Anterior cingulate cortex (tissue), 58 donors: ENCODE measurements around the gene ADCY10.
A peak's percentile ranks its signal among the peaks of the same experiment; 100 is the strongest.

ENCODE experiments used
- DNase-seq, 58 donors: peaks; one replicate each; lab custom pipeline; 2025; lab: John Stamatoyannopoulos, UW

Gene ADCY10

DNA sequence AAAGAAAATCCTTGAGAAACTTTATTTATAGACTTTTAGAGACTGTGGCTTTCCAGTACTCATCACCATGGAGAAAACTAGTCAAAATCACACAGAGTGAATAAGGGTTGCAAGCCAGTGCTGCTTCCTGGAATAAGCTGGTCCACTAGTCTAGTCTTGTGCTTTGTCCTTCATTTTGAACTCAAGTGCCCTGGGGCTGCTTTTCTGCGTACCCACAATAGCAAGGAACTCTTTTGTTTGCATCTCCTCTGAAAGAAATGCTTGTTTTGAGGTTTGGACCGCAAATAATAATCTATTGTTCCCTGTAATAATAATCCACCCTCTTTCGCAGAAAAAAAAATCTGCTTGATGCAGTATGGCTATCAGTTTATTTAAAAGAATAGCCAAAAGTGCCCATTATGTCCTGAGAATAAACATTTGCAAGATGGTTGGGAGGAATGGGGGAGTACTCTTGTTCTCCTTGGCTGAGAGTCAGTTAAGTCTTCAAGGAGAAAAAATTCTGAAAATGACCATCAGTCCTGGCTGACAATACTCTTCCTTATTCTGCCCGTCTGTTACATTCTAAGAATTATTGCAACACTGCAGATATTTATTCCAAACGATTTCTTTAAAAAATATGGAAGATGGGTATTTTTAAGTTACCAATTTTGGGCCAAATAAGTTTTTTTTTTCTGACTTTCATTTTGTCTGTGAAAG, 150.3 kb downstream of the ADCY10 start:
- peak in 36 of 58 donors; percentile 3 to 89 (median 30) for DNase-seq

DNA sequence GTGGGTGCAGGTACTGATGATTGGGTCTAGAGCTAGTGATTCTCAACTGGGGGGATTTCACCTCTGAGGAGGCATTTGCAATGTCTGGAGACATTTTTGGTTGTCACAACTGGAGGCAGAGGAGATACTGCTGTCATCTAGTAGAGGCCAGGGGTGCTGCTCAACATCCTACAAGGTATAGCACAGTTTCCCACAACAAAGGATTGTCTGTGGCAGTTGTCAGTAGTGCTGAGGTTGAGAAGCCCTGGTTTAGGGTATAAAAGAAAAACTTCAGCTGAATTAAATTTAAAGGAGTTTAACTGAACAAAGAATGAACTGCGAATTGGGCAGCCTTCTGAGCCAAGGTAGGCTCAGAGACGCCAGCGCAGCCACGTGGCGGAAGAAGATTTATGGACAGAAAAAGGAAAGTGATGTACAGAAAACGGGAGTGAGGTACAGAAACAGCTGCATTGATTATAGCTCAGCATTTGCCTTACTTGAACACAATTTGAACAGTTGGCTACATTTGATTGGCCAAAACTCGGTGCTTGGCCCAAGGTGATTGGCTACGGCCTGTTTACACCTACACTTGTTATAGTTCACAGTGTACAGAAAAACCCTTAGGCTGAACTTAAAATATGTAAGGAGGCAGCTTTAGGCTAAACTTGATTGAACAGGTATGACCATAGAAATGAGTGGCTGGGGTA, 151.7 kb downstream of the ADCY10 start:
- DNase-seq: no peak

DNA sequence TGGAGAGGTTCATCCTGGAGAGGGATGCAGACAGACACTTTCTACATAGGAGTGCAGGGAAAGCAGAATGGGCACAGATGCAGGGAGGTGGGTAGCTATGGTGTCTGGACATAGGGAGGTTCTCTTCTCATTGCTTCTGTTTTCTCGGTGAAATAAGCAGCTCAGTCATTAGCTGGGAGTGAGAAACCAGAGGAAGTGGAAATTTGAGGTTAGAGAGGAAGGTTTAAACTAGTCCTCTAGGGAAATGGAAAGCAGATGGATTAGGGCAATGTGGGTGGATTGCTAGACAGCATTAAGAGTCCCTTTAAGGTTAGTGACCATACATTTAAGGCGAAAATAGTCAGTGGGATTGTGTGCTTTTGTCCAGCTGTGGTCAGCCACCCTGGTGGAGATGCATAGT, 152.5 kb downstream of the ADCY10 start:
- no peak for DNase-seq
